ENCODE measurements around the gene NAGLU.

The NAGLU gene

GRCh38 chr17:42508426-42509165 is 27.4 kb upstream of the NAGLU start:
- DNase-seq (ENCODE audit: low spot score), result no peak
- H3K36me3 ChIP-seq (replicated peaks in 1 of 2; ENCODE audit: control insufficient read depth in 2 of 2, insufficient read depth in 2 of 2, low read length in 2 of 2), result peaks cover 17 to 60% of the 10 kb centered on the region in 2 donors

DNA sequence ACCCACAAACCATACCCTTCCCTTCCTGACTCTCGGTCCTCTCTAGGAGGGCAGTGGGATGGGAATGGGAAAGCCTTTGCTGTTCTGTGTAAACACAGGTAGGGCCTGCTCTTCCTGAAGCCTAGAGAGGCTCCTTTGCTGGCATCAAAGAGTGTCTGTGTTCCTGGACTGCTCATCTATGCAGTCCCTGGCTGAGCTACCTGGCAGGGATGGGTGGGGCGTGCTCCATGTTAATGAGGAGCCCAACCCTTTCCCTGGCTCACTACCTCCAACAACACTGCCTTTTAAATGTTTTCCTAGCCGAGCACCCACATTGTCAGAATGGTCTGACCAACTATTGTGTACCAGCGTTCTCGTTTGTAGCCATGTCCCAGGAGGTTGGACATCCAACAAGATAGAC is 26.6 kb upstream of the NAGLU start:
- no peak overlapping the region for H2BK15ac ChIP-seq (ENCODE audit: low read length)
- no peaks in the 10 kb centered on the region for H3K27me3 ChIP-seq (ENCODE audit: control insufficient read depth in 3 of 3, insufficient read depth in 3 of 3, low read depth in 1 of 3, low read length in 3 of 3)
- no peak overlapping the region for H3K4me3 ChIP-seq (ENCODE audit: low read length in 2 of 2)
- H4K91ac ChIP-seq (ENCODE audit: low read depth, low read length, poor library complexity), result no peak overlapping the region
- no peak overlapping the region for H3K27ac ChIP-seq (replicated peaks; ENCODE audit: low read length)
- no peak overlapping the region for H3K23ac ChIP-seq (ENCODE audit: low read depth, low read length, poor library complexity)
- whole genome bisulfite sequencing, 2 donors (ENCODE audit: extremely low coverage in 2 of 2, insufficient read length in 2 of 2, insufficient replicate concordance in 1 of 2), result no CpG with 5 or more reads among the region's 5 CpGs
- no peaks in the 10 kb centered on the region for H3K9me3 ChIP-seq (replicated peaks in 1 of 2; ENCODE audit: control insufficient read depth in 2 of 2, insufficient read depth in 1 of 2, low read depth in 1 of 2, low read length in 2 of 2)
- no peak overlapping the region for H2AK5ac ChIP-seq (ENCODE audit: low read depth, low read length)
- no peak overlapping the region for H3K18ac ChIP-seq (ENCODE audit: low read length)
- no peak overlapping the region for H2BK5ac ChIP-seq (ENCODE audit: low read length)
- H2AFZ ChIP-seq (ENCODE audit: low read length), result no peak overlapping the region
- peaks cover 19 to 60% of the 10 kb centered on the region in 2 donors for H3K36me3 ChIP-seq (replicated peaks in 1 of 2; ENCODE audit: control insufficient read depth in 2 of 2, insufficient read depth in 2 of 2, low read length in 2 of 2)
- no peak overlapping the region for H2BK12ac ChIP-seq (ENCODE audit: low read length)
- no peaks in the 10 kb centered on the region for H3K79me1 ChIP-seq (ENCODE audit: low read depth, low read length)
- no peak for DNase-seq (ENCODE audit: low spot score)
- H3K14ac ChIP-seq (ENCODE audit: low read length), result no peak overlapping the region
- H4K8ac ChIP-seq (ENCODE audit: low read depth, low read length), result no peak overlapping the region
- no peak overlapping the region for H3K4ac ChIP-seq (ENCODE audit: low read length)
- no peak overlapping the region for H3K9ac ChIP-seq (ENCODE audit: low read depth, low read length, poor library complexity)
- peaks cover 17 to 18% of the 10 kb centered on the region in 2 donors for H3K4me1 ChIP-seq (ENCODE audit: control insufficient read depth in 2 of 2, insufficient read depth in 1 of 2, low read depth in 1 of 2, low read length in 2 of 2)
- no peak overlapping the region for H3K4me2 ChIP-seq (ENCODE audit: insufficient read depth, low read length, poor library complexity, severe bottlenecking)
- no peak overlapping the region for H2BK120ac ChIP-seq (ENCODE audit: low read depth, low read length)

More at GRCh38 chr17:42508426-42509165, 27.4 kb upstream of the NAGLU start:
- Histone ChIP-seq H2AK5ac (ENCODE audit: low read depth, low read length) (no peak overlapping the region), H4K8ac (ENCODE audit: low read depth, low read length) (no peak overlapping the region), H3K9me3 (replicated peaks in 1 of 2; ENCODE audit: control insufficient read depth in 2 of 2, insufficient read depth in 1 of 2, low read depth in 1 of 2, low read length in 2 of 2) (no peaks in the 10 kb centered on the region), H3K4me3 (ENCODE audit: low read length in 2 of 2) (no peak overlapping the region), H3K27me3 (ENCODE audit: control insufficient read depth in 3 of 3, insufficient read depth in 3 of 3, low read depth in 1 of 3, low read length in 3 of 3) (no peaks in the 10 kb centered on the region), H2BK120ac (ENCODE audit: low read depth, low read length) (no peak overlapping the region), H3K79me1 (ENCODE audit: low read depth, low read length) (no peaks in the 10 kb centered on the region), H2BK12ac (ENCODE audit: low read length) (no peak overlapping the region), H3K14ac (ENCODE audit: low read length) (no peak overlapping the region), H3K23ac (ENCODE audit: low read depth, low read length, poor library complexity) (no peak overlapping the region), H3K9ac (ENCODE audit: low read depth, low read length, poor library complexity) (no peak overlapping the region), H3K18ac (ENCODE audit: low read length) (no peak overlapping the region), H3K4me1 (ENCODE audit: control insufficient read depth in 2 of 2, insufficient read depth in 1 of 2, low read depth in 1 of 2, low read length in 2 of 2) (peaks cover 14 to 17% of the 10 kb centered on the region in 2 donors), H2AFZ (ENCODE audit: low read length) (no peak overlapping the region), H3K4ac (ENCODE audit: low read length) (no peak overlapping the region), H3K4me2 (ENCODE audit: insufficient read depth, low read length, poor library complexity, severe bottlenecking) (no peak overlapping the region), H4K91ac (ENCODE audit: low read depth, low read length, poor library complexity) (no peak overlapping the region), H2BK5ac (ENCODE audit: low read length) (no peak overlapping the region), H2BK15ac (ENCODE audit: low read length) (no peak overlapping the region), H3K27ac (replicated peaks; ENCODE audit: low read length) (no peak overlapping the region)
- no CpG with 5 or more reads among the region's 12 CpGs for WGBS, 2 donors (ENCODE audit: extremely low coverage in 2 of 2, insufficient read length in 2 of 2, insufficient replicate concordance in 1 of 2)

- Histone ChIP-seq H3K27ac (replicated peaks; ENCODE audit: low read length) (no peak overlapping the region), H2AK5ac (ENCODE audit: low read depth, low read length) (no peak overlapping the region), H3K23ac (ENCODE audit: low read depth, low read length, poor library complexity) (no peak overlapping the region), H3K4me2 (ENCODE audit: insufficient read depth, low read length, poor library complexity, severe bottlenecking) (no peak overlapping the region), H2BK5ac (ENCODE audit: low read length) (no peak overlapping the region), H2BK120ac (ENCODE audit: low read depth, low read length) (no peak overlapping the region), H3K9me3 (replicated peaks in 1 of 2; ENCODE audit: control insufficient read depth in 2 of 2, insufficient read depth in 1 of 2, low read depth in 1 of 2, low read length in 2 of 2) (no peaks in the 10 kb centered on the region), H3K36me3 (replicated peaks in 1 of 2; ENCODE audit: control insufficient read depth in 2 of 2, insufficient read depth in 2 of 2, low read length in 2 of 2) (peaks cover 17 to 60% of the 10 kb centered on the region in 2 donors), H3K4me1 (ENCODE audit: control insufficient read depth in 2 of 2, insufficient read depth in 1 of 2, low read depth in 1 of 2, low read length in 2 of 2) (peaks cover 17 to 23% of the 10 kb centered on the region in 2 donors), H3K14ac (ENCODE audit: low read length) (no peak overlapping the region), H3K18ac (ENCODE audit: low read length) (no peak overlapping the region), H3K4ac (ENCODE audit: low read length) (no peak overlapping the region), H2AFZ (ENCODE audit: low read length) (no peak overlapping the region), H4K8ac (ENCODE audit: low read depth, low read length) (no peak overlapping the region), H3K4me3 (ENCODE audit: low read length in 2 of 2) (no peak overlapping the region), H3K9ac (ENCODE audit: low read depth, low read length, poor library complexity) (no peak overlapping the region), H4K91ac (ENCODE audit: low read depth, low read length, poor library complexity) (no peak overlapping the region), H3K27me3 (ENCODE audit: control insufficient read depth in 3 of 3, insufficient read depth in 3 of 3, low read depth in 1 of 3, low read length in 3 of 3) (no peaks in the 10 kb centered on the region), H2BK12ac (ENCODE audit: low read length) (no peak overlapping the region), H2BK15ac (ENCODE audit: low read length) (no peak overlapping the region), H3K79me1 (ENCODE audit: low read depth, low read length) (no peaks in the 10 kb centered on the region)
- DNase-seq (ENCODE audit: low spot score), result no peak
- WGBS, 2 donors (ENCODE audit: extremely low coverage in 2 of 2, insufficient read length in 2 of 2, insufficient replicate concordance in 1 of 2), result no CpG with 5 or more reads among the region's 2 CpGs
Measured at GRCh38 chr17:42509841-42510240, 26.2 kb upstream of the NAGLU start.

DNA sequence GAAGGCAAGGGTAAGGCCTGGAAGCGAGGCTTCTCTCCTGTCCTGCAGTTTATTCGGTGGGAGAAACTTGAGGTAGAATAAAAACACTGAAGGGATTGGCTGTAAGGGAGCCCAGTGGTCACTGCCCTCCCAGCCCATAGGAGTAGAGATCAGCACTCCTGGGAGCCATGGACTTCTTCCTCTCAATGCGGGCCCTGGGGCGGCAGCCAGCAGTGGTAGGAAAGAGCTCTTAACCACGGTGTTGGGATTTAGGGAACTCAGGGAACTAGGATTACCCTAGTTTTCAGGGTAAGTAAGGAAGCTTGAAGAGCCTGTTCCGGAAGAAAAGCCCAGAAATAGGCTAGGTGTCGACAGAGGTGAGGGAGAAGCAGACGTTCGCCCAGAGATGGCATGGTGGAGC is 23.8 kb upstream of the NAGLU start:
- H3K4ac ChIP-seq (ENCODE audit: low read length), result no peak overlapping the region
- H3K27ac ChIP-seq (replicated peaks; ENCODE audit: low read length), result no peak overlapping the region
- H3K36me3 ChIP-seq (replicated peaks in 1 of 2; ENCODE audit: control insufficient read depth in 2 of 2, insufficient read depth in 2 of 2, low read length in 2 of 2), result peaks cover 19 to 72% of the 10 kb centered on the region in 2 donors
- no peak overlapping the region for H4K8ac ChIP-seq (ENCODE audit: low read depth, low read length)
- no peak overlapping the region for H2BK12ac ChIP-seq (ENCODE audit: low read length)
- no peak overlapping the region for H3K4me2 ChIP-seq (ENCODE audit: insufficient read depth, low read length, poor library complexity, severe bottlenecking)
- WGBS, 2 donors (ENCODE audit: extremely low coverage in 2 of 2, insufficient read length in 2 of 2, insufficient replicate concordance in 1 of 2), result no CpG with 5 or more reads among the region's 9 CpGs
- no peak overlapping the region for H3K18ac ChIP-seq (ENCODE audit: low read length)
- H3K9ac ChIP-seq (ENCODE audit: low read depth, low read length, poor library complexity), result no peak overlapping the region
- no peak overlapping the region for H2AFZ ChIP-seq (ENCODE audit: low read length)
- H2BK120ac ChIP-seq (ENCODE audit: low read depth, low read length), result no peak overlapping the region
- no peak for DNase-seq (ENCODE audit: low spot score)
- H4K91ac ChIP-seq (ENCODE audit: low read depth, low read length, poor library complexity), result no peak overlapping the region
- H3K4me1 ChIP-seq (ENCODE audit: control insufficient read depth in 2 of 2, insufficient read depth in 1 of 2, low read depth in 1 of 2, low read length in 2 of 2), result peaks cover 3 to 22% of the 10 kb centered on the region in 2 donors
- H2AK5ac ChIP-seq (ENCODE audit: low read depth, low read length), result no peak overlapping the region
- no peaks in the 10 kb centered on the region for H3K27me3 ChIP-seq (ENCODE audit: control insufficient read depth in 3 of 3, insufficient read depth in 3 of 3, low read depth in 1 of 3, low read length in 3 of 3)
- H3K9me3 ChIP-seq (replicated peaks in 1 of 2; ENCODE audit: control insufficient read depth in 2 of 2, insufficient read depth in 1 of 2, low read depth in 1 of 2, low read length in 2 of 2), result no peaks in the 10 kb centered on the region
- H3K79me1 ChIP-seq (ENCODE audit: low read depth, low read length), result no peaks in the 10 kb centered on the region
- H2BK5ac ChIP-seq (ENCODE audit: low read length), result no peak overlapping the region
- H3K14ac ChIP-seq (ENCODE audit: low read length), result no peak overlapping the region
- H3K4me3 ChIP-seq (ENCODE audit: low read length in 2 of 2), result no peak overlapping the region
- H3K23ac ChIP-seq (ENCODE audit: low read depth, low read length, poor library complexity), result no peak overlapping the region
- H2BK15ac ChIP-seq (ENCODE audit: low read length), result no peak overlapping the region

All from neuronal stem cell (in vitro differentiated cells).